SJCRH30 (cell line): ENCODE data around the gene EEF1AKMT2. TPM values are rescaled to one million over a fixed set of nuclear protein-coding genes. Genes with fewer than 3 reads are reported as not detected.

Experiments
- DNase-seq, 2 experiments: peaks; one replicate each; pipeline ENCODE4 v3.0.0-alpha.2; 2015 to 2020
- H3K27ac ChIP-seq: fragments of 250-450 bp; sonication (Bioruptor Pico); 2 replicates; pipeline ENCODE4 v1.5.1; 2020; ENCODE audit warnings: mild to moderate bottlenecking, moderate library complexity
- H3K27me3 ChIP-seq: fragments of 250-450 bp; sonication (Bioruptor Pico); 2 replicates; pipeline ENCODE4 v1.5.1; 2020; ENCODE audit warnings: mild to moderate bottlenecking, moderate library complexity
- H3K36me3 ChIP-seq: fragments of 250-450 bp; sonication (Bioruptor Pico); 2 replicates; pipeline ENCODE4 v1.5.1; 2020; ENCODE audit warnings: mild to moderate bottlenecking, moderate library complexity
- H3K4me1 ChIP-seq: fragments of 250-450 bp; sonication (Bioruptor Pico); 2 replicates; pipeline ENCODE4 v1.5.1; 2020; ENCODE audit warnings: mild to moderate bottlenecking, moderate library complexity
- H3K4me3 ChIP-seq: fragments of 250-450 bp; sonication (Bioruptor Pico); 2 replicates; pipeline ENCODE4 v1.5.1; 2020; ENCODE audit warnings: mild to moderate bottlenecking, moderate library complexity
- H3K9me3 ChIP-seq: fragments of 250-450 bp; sonication (Bioruptor Pico); replicated peaks from 2 replicates; pipeline ENCODE4 v1.5.1; 2020; ENCODE audit warnings: mild to moderate bottlenecking, moderate library complexity
- total RNA-seq: library from RNA; depleted of rRNA; stranded (reverse); fragments of >200 nt; shearing (Covaris generic); gene quantifications from 2 replicates; pipeline ENCODE4 v1.2.3, GENCODE V29; 2014

Gene EEF1AKMT2
- total RNA-seq, 1 experiment from 2014 or later, result 31.6 TPM

GRCh38 chr10:124745673-124746072 is 46.0 kb downstream of the EEF1AKMT2 start:
- no peak overlapping the region for H3K4me3 ChIP-seq
- H3K36me3 ChIP-seq, result peaks cover 12% of the 10 kb centered on the region
- H3K9me3 ChIP-seq, result no peaks in the 10 kb centered on the region
- H3K4me1 ChIP-seq, result peaks cover 3% of the 10 kb centered on the region; the same call in 1 of the 2 replicates
- H3K27ac ChIP-seq, result no peak overlapping the region
- H3K27me3 ChIP-seq, result no peaks in the 10 kb centered on the region
- DNase-seq, result peak in 1 of 2 experiments; percentile 46

GRCh38 chr10:124745252-124745651 is 46.4 kb downstream of the EEF1AKMT2 start:
- no peak overlapping the region for H3K4me3 ChIP-seq
- H3K9me3 ChIP-seq, result no peaks in the 10 kb centered on the region
- no peaks in the 10 kb centered on the region for H3K27me3 ChIP-seq
- no peak overlapping the region for H3K27ac ChIP-seq
- peaks cover 11% of the 10 kb centered on the region for H3K36me3 ChIP-seq
- peaks cover 3% of the 10 kb centered on the region; the same call in 1 of the 2 replicates for H3K4me1 ChIP-seq
- DNase-seq, result no peak

DNA sequence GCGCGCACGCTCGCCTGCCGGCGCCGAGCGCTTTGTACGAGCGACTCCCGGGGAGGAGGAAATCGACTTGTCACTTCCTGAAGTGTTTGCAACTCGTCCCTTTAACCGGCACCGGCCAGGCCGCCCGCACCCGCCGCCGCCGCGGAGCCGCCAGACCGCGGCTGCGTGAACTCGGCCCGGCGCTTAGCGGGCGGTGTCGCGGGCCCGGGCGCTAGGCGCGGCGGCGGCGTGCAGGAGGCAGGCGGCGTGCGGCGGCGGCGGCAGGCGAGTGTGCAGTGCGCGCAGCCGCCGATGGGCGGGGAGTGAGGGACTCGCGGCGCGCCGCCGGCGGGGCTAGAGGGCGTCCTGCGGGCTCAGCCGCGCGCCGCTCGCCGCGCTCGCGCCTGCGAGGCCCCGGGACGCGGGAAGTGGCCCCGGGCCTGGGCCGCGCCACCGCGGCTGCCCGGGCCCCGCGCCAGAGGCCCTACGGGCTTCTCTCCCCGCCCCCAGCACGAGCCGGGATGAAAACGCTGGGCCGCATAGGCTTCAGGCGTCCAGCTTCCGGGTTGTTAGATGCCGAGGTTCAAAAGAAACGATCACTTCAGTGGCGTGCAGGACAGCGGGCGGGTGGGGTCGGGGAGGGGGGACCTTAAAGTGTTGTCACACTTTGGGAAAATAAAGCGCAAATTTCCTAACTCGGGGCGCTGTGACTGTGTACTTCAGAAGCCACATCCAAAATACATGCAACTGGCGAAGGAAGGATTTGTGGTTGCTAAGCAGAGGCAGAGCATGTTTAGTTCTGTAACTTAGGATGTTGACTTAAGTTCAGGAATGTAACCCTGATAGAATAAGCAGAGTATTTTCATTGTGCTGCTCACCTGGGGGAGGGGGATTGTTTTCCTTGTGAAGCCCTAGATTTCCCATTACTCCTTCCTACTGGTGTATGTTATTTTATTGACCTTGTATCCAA is 47.3 kb downstream of the EEF1AKMT2 start, which contains the start of gene FAM53B:
Gene FAM53B, minus strand, starts transcription at position 277 of the 949 bp plus-strand sequence. CDS start 37,665 bp downstream, outside the sequence.
- H3K27ac ChIP-seq, result peak within 1 kb of the TSS; percentile 26; the same call in 1 of the 2 replicates
- no peaks in the 10 kb centered on the region for H3K27me3 ChIP-seq
- DNase-seq, result peak; percentile 77 to 80
- H3K9me3 ChIP-seq, result no peaks in the 10 kb centered on the region
- peak within 1 kb of the TSS; percentile 62 for H3K4me3 ChIP-seq
- peaks cover 9% of the 10 kb centered on the region for H3K36me3 ChIP-seq
- peaks cover 3% of the 10 kb centered on the region; the same call in 1 of the 2 replicates for H3K4me1 ChIP-seq

DNA sequence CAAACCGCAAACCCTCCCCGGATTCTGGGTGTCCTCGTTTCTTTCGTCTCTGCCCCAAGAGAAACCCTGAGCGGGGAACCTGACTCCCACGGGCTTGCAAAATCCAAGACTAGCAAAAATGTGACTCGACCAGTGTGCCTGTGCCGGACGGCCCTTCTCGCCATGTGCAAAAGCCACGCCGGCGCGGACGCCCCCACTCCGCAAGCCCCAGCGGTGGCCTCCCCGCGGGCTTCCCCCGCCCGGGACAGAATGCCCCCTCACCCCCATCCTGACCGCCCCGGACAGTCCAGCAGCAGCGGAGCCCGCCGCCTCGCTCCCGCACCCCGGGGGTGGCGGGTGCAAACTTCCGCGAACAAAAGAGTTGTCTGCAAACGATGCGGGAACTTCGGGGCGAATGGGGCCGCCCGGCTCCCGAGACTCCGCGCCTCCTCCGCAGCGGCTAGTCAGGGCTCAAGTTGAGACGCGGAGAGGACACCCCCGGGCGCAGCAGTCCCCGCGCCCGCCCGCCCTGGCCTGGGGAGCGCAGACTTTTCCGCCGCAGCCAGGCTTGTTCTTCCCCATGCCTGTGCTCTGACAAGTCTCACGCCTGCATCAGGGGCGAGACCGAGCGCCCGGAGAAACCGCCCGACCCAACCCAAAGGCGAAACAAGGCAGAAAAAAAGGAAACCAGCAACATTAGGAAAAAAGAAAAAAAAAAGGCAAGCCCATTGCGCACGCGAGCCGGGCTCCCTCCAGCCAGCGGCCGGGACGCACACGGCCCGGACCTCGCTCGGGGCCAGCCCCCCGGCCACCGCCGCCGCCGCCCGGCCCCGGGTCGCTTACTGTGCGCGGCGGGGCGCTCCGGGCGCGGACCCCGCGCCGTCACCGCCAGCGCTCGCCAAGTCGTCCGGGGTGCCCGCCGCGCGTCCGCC is 48.2 kb downstream of the EEF1AKMT2 start:
- H3K27ac ChIP-seq, result no peak overlapping the region
- H3K4me3 ChIP-seq, result peak overlapping the region; percentile 62
- peak; percentile 17 to 24 for DNase-seq
- peaks cover 9% of the 10 kb centered on the region for H3K36me3 ChIP-seq
- H3K4me1 ChIP-seq, result peaks cover 3% of the 10 kb centered on the region; the same call in 1 of the 2 replicates
- H3K27me3 ChIP-seq, result no peaks in the 10 kb centered on the region
- H3K9me3 ChIP-seq, result no peaks in the 10 kb centered on the region

- no peaks in the 10 kb centered on the region for H3K27me3 ChIP-seq
- no peak overlapping the region for H3K4me3 ChIP-seq
- no peak overlapping the region for H3K27ac ChIP-seq
- H3K36me3 ChIP-seq, result peaks cover 2% of the 10 kb centered on the region; the same call in 1 of the 2 replicates
- H3K9me3 ChIP-seq, result no peaks in the 10 kb centered on the region
- H3K4me1 ChIP-seq, result peaks cover 3% of the 10 kb centered on the region; the same call in 1 of the 2 replicates
- peak in 1 of 2 experiments; percentile 8 for DNase-seq
These were observed 49.1 kb downstream of the EEF1AKMT2 start for GRCh38 chr10:124742413-124743190.

DNA sequence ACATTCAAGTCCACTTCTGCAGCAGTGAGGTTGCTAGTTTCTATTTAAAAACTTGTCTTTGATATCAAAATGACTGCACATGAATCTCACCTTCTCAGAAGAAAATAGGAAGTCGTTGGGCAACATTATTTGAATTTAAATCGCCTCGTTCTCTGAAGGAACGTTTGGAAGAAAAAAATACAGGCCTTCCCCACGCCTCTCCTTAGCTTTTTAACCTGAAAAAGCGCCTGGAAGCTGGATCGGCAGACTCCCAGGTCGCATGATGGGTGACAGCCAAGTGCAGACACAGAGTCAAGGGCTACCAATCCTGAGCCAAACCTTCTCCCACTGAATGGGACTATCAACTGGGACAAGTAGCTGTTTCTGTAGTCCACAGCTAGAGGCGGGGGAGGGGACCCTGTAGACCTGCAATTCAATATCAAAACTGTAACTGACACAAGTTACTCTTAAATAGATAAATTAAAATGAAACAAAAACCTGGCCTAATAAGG is 49.7 kb downstream of the EEF1AKMT2 start:
- Histone ChIP-seq H3K27ac (no peak overlapping the region), H3K4me3 (no peak overlapping the region), H3K27me3 (no peaks in the 10 kb centered on the region), H3K4me1 (peaks cover 3% of the 10 kb centered on the region; the same call in 1 of the 2 replicates), H3K9me3 (no peaks in the 10 kb centered on the region), H3K36me3 (no peaks in the 10 kb centered on the region; the same call in 1 of the 2 replicates)
- no peak for DNase-seq

DNA sequence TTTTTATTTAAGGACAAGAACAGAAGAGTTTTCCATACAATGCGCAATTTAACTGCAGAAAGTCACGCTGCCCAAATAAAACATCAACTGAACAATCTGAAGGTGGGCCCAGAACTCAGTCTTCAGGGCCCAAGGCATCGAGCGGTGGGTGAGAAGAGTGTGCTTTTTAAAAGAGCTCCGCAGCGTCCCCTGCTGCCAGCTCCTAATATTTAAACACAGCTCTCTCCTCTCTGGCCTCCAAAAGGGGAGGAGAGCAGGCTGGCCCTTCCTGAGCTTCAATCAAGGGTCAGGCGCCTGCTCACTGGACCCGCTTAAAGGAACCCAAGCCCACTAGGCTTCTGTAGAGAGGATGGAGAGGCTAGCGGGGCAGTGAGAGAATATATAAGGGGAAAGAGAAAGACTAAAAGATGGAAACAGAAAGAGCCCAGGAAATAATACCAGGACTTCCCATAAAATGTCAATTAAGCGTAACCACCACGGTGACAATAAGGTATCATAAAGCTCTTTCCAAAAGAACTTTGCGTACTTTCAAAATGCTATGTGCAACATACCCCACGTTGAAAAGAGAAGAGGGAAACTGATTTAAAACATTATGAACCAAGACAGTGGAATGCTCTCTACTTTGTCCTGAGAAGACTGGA is 50.3 kb downstream of the EEF1AKMT2 start:
- no peaks in the 10 kb centered on the region for H3K9me3 ChIP-seq
- H3K36me3 ChIP-seq, result no peaks in the 10 kb centered on the region
- H3K27ac ChIP-seq, result peak overlapping the region; percentile 50; the same call in 1 of the 2 replicates
- peak overlapping the region; percentile 18 for H3K4me3 ChIP-seq
- H3K27me3 ChIP-seq, result no peaks in the 10 kb centered on the region
- H3K4me1 ChIP-seq, result peaks cover 3% of the 10 kb centered on the region; the same call in 1 of the 2 replicates
- peak; percentile 70 to 88 for DNase-seq

DNA sequence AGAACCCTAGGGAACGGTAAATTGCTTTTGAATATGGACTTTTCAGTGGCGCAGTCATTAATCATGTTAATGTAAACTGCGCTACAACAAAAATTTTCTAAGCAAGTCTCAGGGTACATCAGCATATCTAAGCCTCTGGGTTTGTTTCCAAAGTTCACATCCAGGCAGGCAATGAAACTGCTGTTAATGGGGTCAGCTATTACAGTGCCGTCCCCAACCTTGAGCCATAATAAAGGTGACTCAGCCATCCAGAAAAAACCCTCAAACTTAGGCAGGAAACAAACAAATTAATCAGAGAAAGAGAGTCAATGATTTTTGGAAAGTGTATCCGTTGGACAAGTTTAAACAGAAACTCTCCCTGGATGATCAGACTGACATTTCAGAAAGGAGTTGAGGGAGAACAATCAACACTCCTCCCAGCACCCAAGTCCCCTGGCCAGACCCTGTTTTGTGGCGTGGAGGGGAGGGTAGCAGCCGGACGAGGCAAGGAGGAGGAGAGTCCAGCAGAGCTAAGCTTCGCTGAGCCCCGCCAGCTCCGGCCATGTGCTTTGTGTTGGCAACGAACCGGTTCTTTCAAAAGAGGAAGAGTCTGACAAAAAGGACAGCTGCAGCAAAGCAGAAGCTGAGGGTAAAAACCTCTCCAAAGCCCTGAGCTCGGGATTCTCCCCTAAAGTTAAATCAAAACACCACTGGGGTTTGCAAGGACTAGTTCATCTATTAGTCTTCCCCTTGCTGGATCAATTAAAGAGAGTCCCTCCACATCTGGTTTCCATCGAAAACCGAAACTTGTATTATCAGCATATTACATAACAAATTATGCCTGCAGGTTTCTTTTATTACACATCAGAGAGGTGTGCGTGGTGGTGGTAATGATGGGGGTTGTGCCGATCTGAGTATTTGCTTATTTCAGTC is 51.1 kb downstream of the EEF1AKMT2 start:
- H3K36me3 ChIP-seq, result no peaks in the 10 kb centered on the region
- H3K27ac ChIP-seq, result peak overlapping the region; percentile 50
- peak; percentile 43 to 61 for DNase-seq
- no peaks in the 10 kb centered on the region for H3K27me3 ChIP-seq
- H3K9me3 ChIP-seq, result no peaks in the 10 kb centered on the region
- H3K4me3 ChIP-seq, result peak overlapping the region; percentile 18
- peaks cover 3% of the 10 kb centered on the region; the same call in 1 of the 2 replicates for H3K4me1 ChIP-seq

GRCh38 chr10:124739986-124740368 is 51.7 kb downstream of the EEF1AKMT2 start:
- H3K27ac ChIP-seq, result no peak overlapping the region
- H3K9me3 ChIP-seq, result no peaks in the 10 kb centered on the region
- peaks cover 3% of the 10 kb centered on the region; the same call in 1 of the 2 replicates for H3K4me1 ChIP-seq
- H3K36me3 ChIP-seq, result no peaks in the 10 kb centered on the region
- no peak for DNase-seq
- no peak overlapping the region for H3K4me3 ChIP-seq
- H3K27me3 ChIP-seq, result no peaks in the 10 kb centered on the region

GRCh38 chr10:124739119-124739921 is 52.4 kb downstream of the EEF1AKMT2 start:
- no peak overlapping the region for H3K4me3 ChIP-seq
- H3K4me1 ChIP-seq, result peaks cover 3% of the 10 kb centered on the region; the same call in 1 of the 2 replicates
- no peaks in the 10 kb centered on the region for H3K36me3 ChIP-seq
- DNase-seq, result no peak
- H3K27me3 ChIP-seq, result no peaks in the 10 kb centered on the region
- no peak overlapping the region for H3K27ac ChIP-seq
- H3K9me3 ChIP-seq, result no peaks in the 10 kb centered on the region

- Histone ChIP-seq H3K4me3 (no peak overlapping the region), H3K27me3 (no peaks in the 10 kb centered on the region), H3K27ac (no peak overlapping the region), H3K4me1 (peaks cover 3% of the 10 kb centered on the region; the same call in 1 of the 2 replicates), H3K9me3 (no peaks in the 10 kb centered on the region), H3K36me3 (no peaks in the 10 kb centered on the region)
- no peak for DNase-seq
These were observed 53.2 kb downstream of the EEF1AKMT2 start for GRCh38 chr10:124738441-124738840.

DNA sequence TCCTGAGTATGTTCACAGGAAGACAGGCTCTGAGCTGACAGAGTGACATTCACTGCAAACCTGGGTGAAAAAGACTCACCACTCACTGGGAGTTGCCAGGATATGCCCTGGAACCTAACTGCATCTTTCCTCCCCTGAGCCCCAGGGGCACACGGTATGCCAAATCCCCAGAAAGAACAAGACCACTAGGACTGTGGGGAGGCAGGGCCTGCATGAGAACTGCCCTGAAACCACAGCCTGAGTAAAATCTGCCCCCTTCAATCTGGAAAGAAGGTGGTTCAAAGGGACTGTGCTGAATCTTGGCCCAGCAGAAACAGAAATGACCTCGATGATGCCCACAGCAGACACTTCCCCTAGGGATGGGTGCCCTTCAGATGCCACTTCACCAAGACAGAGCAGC is 54.0 kb downstream of the EEF1AKMT2 start:
- Histone ChIP-seq H3K4me3 (no peak overlapping the region), H3K36me3 (no peaks in the 10 kb centered on the region), H3K9me3 (no peaks in the 10 kb centered on the region), H3K27ac (no peak overlapping the region), H3K27me3 (no peaks in the 10 kb centered on the region), H3K4me1 (peaks cover 3% of the 10 kb centered on the region; the same call in 1 of the 2 replicates)
- no peak for DNase-seq
